ACC112 (cell line): ENCODE data around the gene ESM1.

Experiments used
- H2AFZ ChIP-seq: fragments of 200-600 bp; sonication (generic); one replicate; pipeline ENCODE4 v1.6.0; 2017; ENCODE audit warnings: antibody characterized with exemption, low read length; ENCODE audit not compliant: unreplicated experiment
- H3K27ac ChIP-seq: fragments of 200-600 bp; sonication (generic); 2 replicates; pipeline ENCODE4 v1.5.1; 2014; ENCODE audit warnings: low read depth, mild to moderate bottlenecking, antibody characterized with exemption, low read length, moderate library complexity
- H3K27me3 ChIP-seq: fragments of 200-600 bp; sonication (generic); 2 replicates; pipeline ENCODE4 v1.6.1; 2014; ENCODE audit warnings: mild to moderate bottlenecking, antibody characterized with exemption, low read length, moderate library complexity, mixed read lengths; ENCODE audit not compliant: insufficient read depth
- H3K36me3 ChIP-seq: fragments of 200-600 bp; sonication (generic); 2 replicates; pipeline ENCODE4 v1.6.1; 2016; ENCODE audit warnings: mild to moderate bottlenecking, antibody characterized with exemption, low read length, moderate library complexity, mixed read lengths; ENCODE audit not compliant: insufficient read depth
- H3K4me1 ChIP-seq: fragments of 200-600 bp; sonication (generic); one replicate; pipeline ENCODE4 v1.6.1; 2016; ENCODE audit warnings: low read length, mixed read lengths; ENCODE audit not compliant: insufficient read depth, unreplicated experiment, control insufficient read depth
- H3K4me3 ChIP-seq: fragments of 200-600 bp; sonication (generic); 2 replicates; pipeline ENCODE4 v1.5.1; 2014; ENCODE audit warnings: mild to moderate bottlenecking, low read depth, low read length
- H3K79me2 ChIP-seq: fragments of 200-600 bp; sonication (generic); one replicate; pipeline ENCODE4 v1.6.0; 2016; ENCODE audit warnings: low read length; ENCODE audit not compliant: control insufficient read depth, unreplicated experiment, insufficient read depth

Gene ESM1

DNA sequence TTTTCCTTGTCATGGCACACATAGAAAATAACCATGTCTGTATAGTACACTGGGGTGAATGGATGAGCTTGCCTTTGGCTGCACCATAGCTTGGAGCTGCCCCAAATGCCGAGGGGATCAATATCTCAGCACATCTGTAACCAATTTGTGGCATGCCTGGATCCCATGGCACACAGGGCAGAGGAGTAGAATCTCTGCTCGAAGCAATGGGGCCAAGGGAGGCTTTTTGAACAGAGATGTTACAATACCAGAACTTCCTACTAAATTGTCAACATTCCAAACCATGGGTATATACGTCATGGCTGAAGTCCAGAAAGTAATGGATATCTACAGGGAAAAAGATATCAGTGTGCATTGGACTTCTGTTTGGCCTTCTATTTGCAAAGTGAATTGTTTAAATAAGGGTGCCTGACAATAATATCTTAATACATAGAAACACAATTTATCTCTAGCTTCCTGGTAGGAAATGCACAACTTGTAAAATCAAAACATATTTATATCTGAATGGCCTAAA is 39.0 kb downstream of the ESM1 start:
- Histone ChIP-seq H3K79me2 (no peaks in the 10 kb centered on the region), H3K27ac (no peak overlapping the region), H2AFZ (no peak overlapping the region), H3K36me3 (no peaks in the 10 kb centered on the region), H3K4me3 (no peak overlapping the region), H3K4me1 (no peaks in the 10 kb centered on the region), H3K27me3 (no peaks in the 10 kb centered on the region)

DNA sequence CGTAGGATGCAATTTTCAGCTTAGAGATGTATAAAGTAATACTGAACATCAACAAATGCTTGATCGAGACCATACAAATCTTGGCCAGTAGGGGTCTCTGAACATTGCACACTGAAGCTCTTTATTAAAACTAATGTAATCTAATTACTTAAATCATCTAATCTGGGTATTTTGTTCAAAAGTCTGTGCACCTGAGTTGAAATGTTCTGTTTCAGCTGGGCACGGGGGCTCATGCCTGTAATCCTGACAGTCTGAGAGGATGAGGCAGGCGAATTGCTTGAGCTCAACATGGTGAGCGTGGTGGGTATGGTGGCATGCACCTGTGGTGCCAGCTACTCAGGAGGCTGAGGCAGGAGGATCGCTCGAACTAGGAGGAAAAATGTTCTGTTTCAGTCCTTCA is 41.0 kb downstream of the ESM1 start:
- Histone ChIP-seq H3K36me3 (no peaks in the 10 kb centered on the region), H3K4me1 (no peaks in the 10 kb centered on the region), H2AFZ (no peak overlapping the region), H3K4me3 (no peak overlapping the region), H3K27me3 (no peaks in the 10 kb centered on the region), H3K79me2 (no peaks in the 10 kb centered on the region), H3K27ac (no peak overlapping the region)

DNA sequence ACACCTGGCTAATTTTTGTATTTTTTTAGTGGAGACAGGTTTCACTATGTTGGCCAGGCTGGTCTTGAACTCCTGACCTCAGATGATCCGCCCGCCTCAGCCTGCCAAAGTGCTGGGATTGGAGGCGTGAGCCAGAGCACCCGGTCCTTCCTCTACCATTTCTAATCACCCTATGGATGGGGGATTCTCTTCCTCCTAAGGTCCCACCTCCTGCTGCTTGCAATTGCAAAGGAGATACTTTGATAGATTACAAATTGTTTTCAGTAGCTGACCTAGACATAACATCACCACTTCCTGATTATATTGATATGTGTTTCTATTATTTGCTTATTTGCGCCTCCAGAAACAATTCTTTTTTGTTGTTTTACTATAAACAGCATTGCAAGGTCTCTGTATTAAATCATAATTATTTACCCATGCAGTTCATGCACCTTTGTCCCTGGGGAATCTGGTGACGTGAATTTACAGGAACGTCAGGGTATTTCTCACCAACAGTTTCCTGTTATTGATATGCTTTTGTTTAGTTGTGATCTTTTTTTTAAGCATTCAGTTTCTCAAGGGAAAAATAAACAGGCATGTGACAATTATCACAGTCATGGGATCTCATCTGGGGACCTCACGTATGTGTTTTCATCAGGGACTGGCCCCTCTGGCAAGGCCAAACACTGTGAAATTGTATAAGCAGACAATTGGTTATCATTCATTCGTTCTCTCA is 43.2 kb downstream of the ESM1 start:
- H3K27me3 ChIP-seq, result peaks cover 1% of the 10 kb centered on the region; the same call in 1 of the 2 replicates
- no peak overlapping the region for H3K4me3 ChIP-seq
- H3K27ac ChIP-seq, result no peak overlapping the region
- no peaks in the 10 kb centered on the region for H3K4me1 ChIP-seq
- H2AFZ ChIP-seq, result no peak overlapping the region
- H3K36me3 ChIP-seq, result no peaks in the 10 kb centered on the region
- no peaks in the 10 kb centered on the region for H3K79me2 ChIP-seq

DNA sequence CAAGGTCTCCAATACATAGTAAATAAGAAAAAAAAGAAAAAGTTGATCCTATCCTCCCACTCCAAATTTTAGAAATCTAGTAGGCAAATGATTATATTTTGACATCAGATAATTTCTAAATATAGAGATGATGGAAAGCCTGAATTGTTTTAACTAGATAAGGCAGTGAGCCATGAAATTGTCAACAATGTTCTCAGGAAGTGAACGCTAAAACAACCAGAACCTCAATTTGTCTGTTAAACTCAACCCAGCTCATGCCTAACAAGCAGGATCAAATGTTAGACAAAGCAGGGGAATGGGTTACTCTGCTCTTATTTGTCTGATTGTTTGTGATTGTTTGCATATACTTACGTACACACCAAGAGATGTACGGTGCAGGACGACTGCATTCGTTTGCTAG is 49.2 kb downstream of the ESM1 start:
- no peaks in the 10 kb centered on the region for H3K4me1 ChIP-seq
- H3K27ac ChIP-seq, result no peak overlapping the region
- H3K79me2 ChIP-seq, result no peaks in the 10 kb centered on the region
- H3K36me3 ChIP-seq, result no peaks in the 10 kb centered on the region
- no peak overlapping the region for H3K4me3 ChIP-seq
- H3K27me3 ChIP-seq, result peaks cover 53% of the 10 kb centered on the region
- no peak overlapping the region for H2AFZ ChIP-seq

DNA sequence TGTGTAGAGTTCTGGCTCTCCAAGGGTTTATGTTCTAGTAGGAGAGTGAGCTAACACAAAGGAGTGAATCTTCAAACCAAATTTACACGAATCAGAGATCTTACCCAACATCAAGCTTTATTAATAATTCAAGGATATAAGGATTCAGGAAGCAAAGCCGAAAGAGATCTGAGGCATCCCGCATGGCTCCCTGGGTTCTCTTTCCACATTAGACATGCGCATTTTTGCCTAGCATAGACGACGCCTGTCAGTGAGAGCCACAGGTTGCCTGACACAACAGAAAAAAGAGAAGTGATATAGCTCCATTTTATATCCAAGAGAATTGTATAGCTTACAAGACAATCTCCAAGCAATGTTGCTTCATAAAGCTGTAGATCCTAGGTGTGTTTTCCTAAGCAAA is 52.6 kb downstream of the ESM1 start:
- H3K27ac ChIP-seq, result no peak overlapping the region
- H2AFZ ChIP-seq, result no peak overlapping the region
- H3K79me2 ChIP-seq, result no peaks in the 10 kb centered on the region
- no peaks in the 10 kb centered on the region for H3K4me1 ChIP-seq
- no peak overlapping the region for H3K4me3 ChIP-seq
- H3K36me3 ChIP-seq, result no peaks in the 10 kb centered on the region
- peaks cover 69% of the 10 kb centered on the region for H3K27me3 ChIP-seq

DNA sequence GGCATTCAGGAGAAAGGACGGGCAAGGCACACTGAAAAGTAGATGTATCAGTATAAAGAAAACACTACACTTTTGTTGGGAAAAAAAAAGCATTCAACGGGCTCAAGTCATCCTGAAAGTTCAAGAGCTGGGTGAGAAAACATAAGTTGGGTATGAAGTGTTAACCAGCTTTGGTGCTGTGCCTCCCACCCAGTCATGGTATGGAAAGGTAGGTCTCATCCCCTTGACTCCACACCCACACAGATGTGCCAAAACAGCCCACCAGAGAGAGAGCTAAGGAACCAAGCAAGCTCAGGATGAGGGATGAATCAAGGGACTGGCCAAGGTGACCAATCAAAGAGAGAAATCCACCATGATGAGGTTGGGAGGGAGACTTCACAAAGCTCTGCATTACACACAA is 54.7 kb downstream of the ESM1 start:
- H3K36me3 ChIP-seq, result no peaks in the 10 kb centered on the region
- no peaks in the 10 kb centered on the region for H3K79me2 ChIP-seq
- no peak overlapping the region for H2AFZ ChIP-seq
- H3K4me3 ChIP-seq, result no peak overlapping the region
- no peak overlapping the region for H3K27ac ChIP-seq
- peaks cover 57% of the 10 kb centered on the region for H3K27me3 ChIP-seq
- no peaks in the 10 kb centered on the region for H3K4me1 ChIP-seq
